Mesothelial cell of epicardium (in vitro differentiated cells): ENCODE measurements around the gene SPATA16. TPM values are rescaled to one million over a fixed set of nuclear protein-coding genes. Genes with fewer than 3 reads are reported as not detected.

Experiments
- DNase-seq, 2 experiments: peaks; one replicate each; pipeline ENCODE4 v3.0.0; 2021; ENCODE audit warnings: low spot score in 2 of 2; ENCODE audit not compliant: unreplicated experiment in 2 of 2
- H3K27ac Mint-ChIP-seq: 2 replicates; pipeline ENCODE4 v1.8.0; 2021; ENCODE audit warnings: mixed read lengths
- H3K27me3 Mint-ChIP-seq: 2 replicates; pipeline ENCODE4 v1.8.0; 2021; ENCODE audit warnings: low read depth, mixed read lengths
- H3K36me3 Mint-ChIP-seq: 2 replicates; pipeline ENCODE4 v1.8.0; 2021; ENCODE audit warnings: mixed read lengths
- H3K4me1 Mint-ChIP-seq: 2 replicates; pipeline ENCODE4 v1.8.0; 2021; ENCODE audit warnings: mixed read lengths
- H3K4me3 Mint-ChIP-seq: 2 replicates; pipeline ENCODE4 v1.8.0; 2021; ENCODE audit warnings: mild to moderate bottlenecking, moderate library complexity, mixed read lengths
- H3K9me3 Mint-ChIP-seq: 2 replicates; pipeline ENCODE4 v1.8.0; 2021; ENCODE audit warnings: mixed read lengths
- total RNA-seq: library from RNA; stranded (reverse); gene quantifications from 3 replicates; pipeline ENCODE4 v1.2.1, GENCODE V29; 2021
- TF ChIP-seq, protein P1 (sequence below): fragments of 200-600 bp; sonication (generic); IDR thresholded peaks from one replicate; pipeline ENCODE4 v1.5.0; 2021; ENCODE audit warnings: antibody characterized with exemption; ENCODE audit not compliant: unreplicated experiment

SPATA16 gene
- total RNA-seq, 1 donor from 2014 or later = not detected

DNA sequence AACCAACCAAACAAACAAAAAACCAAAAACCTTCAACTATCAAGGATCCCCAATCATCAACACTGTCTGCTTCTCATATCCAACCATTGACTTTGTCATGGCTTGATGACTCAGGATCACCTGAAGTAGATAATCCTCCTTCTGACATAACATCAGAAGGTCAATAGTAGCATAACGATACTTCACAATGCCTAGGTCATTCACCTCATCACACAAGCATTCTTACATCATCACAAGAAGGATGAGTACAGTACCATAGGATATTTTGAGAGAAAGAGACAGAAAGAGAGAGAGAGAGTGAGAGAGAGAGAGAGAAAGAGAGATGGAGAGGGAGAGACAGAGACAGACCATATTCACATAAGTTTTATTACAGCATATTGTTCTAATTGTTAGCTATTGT is 42.1 kb downstream of the SPATA16 start:
- peaks cover 10% of the 10 kb centered on the region for H3K9me3 Mint-ChIP-seq
- H3K4me1 Mint-ChIP-seq = no peaks in the 10 kb centered on the region
- DNase-seq = no peak
- no peaks in the 10 kb centered on the region for H3K36me3 Mint-ChIP-seq
- no peaks in the 10 kb centered on the region for H3K27me3 Mint-ChIP-seq
- H3K4me3 Mint-ChIP-seq = no peak overlapping the region
- TF ChIP-seq, protein P1, sequence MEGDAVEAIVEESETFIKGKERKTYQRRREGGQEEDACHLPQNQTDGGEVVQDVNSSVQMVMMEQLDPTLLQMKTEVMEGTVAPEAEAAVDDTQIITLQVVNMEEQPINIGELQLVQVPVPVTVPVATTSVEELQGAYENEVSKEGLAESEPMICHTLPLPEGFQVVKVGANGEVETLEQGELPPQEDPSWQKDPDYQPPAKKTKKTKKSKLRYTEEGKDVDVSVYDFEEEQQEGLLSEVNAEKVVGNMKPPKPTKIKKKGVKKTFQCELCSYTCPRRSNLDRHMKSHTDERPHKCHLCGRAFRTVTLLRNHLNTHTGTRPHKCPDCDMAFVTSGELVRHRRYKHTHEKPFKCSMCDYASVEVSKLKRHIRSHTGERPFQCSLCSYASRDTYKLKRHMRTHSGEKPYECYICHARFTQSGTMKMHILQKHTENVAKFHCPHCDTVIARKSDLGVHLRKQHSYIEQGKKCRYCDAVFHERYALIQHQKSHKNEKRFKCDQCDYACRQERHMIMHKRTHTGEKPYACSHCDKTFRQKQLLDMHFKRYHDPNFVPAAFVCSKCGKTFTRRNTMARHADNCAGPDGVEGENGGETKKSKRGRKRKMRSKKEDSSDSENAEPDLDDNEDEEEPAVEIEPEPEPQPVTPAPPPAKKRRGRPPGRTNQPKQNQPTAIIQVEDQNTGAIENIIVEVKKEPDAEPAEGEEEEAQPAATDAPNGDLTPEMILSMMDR = no peak
- no peak overlapping the region for H3K27ac Mint-ChIP-seq

DNA sequence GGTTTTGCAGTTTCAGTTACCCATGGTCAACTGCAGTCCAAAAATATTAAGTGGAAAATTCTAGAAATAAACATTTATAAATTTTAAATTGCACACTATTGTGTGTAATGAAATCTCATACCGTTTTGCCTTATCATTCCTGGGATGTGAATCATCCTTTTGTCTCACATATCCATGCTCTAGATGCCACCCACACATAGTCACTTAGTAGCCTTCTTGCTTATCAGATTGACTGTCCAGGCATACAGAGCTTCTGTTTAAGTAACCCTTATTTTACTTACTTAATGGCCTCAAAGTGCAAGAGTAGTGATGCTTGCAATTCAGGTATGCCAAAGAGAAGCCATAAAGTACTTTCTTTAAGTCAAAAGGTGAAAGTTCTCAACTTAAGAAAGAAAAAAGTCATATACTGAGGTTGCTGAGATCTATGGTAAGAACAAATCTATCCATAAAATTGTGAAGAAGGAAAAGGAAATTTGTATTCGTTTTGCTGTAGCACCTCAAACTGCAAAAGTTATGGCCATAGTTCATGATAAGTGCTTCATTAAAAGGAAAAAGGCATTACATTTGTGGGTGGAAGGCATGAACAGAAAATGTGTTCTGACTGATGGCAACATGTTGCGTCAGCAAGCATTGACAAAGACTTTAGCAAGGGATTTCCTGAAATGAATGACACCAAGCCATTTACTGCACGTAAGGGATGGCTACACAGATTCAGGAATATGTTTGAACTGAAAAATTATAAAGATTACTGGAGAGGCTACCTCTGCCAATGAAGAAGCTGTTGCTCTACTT is 43.8 kb downstream of the SPATA16 start:
- H3K4me3 Mint-ChIP-seq = no peak overlapping the region
- no peaks in the 10 kb centered on the region for H3K36me3 Mint-ChIP-seq
- H3K27me3 Mint-ChIP-seq = no peaks in the 10 kb centered on the region
- TF ChIP-seq, protein P1 = no peak
- H3K27ac Mint-ChIP-seq = no peak overlapping the region
- no peaks in the 10 kb centered on the region for H3K9me3 Mint-ChIP-seq
- H3K4me1 Mint-ChIP-seq = no peaks in the 10 kb centered on the region
- no peak for DNase-seq

DNA sequence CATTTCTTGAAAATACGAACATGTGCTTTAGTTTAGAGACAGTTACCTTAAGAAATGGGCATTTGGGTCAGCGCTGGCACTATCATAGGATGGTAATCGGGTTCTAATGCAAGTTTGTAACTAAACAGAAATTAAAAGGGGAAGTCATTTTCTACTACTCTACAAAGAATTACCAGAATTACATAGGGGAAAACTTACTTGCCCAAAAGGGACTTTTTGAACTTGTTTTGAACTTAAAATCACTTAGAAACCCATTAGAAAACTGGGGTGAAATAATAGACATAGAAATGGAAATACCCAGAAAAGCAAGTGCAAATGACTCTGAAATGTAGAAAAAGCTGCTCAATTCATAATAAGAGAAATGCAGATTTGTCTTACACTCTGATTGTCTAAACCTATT is 44.9 kb downstream of the SPATA16 start:
- no peaks in the 10 kb centered on the region for H3K27me3 Mint-ChIP-seq
- H3K9me3 Mint-ChIP-seq = no peaks in the 10 kb centered on the region
- no peaks in the 10 kb centered on the region for H3K4me1 Mint-ChIP-seq
- no peaks in the 10 kb centered on the region for H3K36me3 Mint-ChIP-seq
- TF ChIP-seq, protein P1 = no peak
- DNase-seq = no peak
- H3K4me3 Mint-ChIP-seq = no peak overlapping the region
- no peak overlapping the region for H3K27ac Mint-ChIP-seq

DNA sequence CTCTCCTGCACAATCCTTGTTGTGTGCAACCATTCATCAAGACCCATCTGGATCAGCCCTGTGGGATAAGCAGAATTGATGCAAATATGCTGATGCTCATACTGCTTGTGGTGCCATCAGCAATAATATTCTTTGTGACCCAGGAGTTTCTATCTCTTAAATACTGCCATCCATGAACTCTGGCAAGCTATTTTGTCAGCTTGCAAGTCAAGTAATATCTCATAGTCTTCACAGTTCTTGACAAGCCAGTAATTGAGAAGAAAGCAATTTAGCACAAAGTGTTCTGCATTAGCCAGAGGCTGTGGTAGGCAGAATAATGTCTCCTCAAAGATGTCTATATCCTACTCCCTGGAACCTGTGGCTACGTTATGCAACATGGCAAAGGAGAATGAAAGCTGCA is 49.0 kb downstream of the SPATA16 start:
- H3K27ac Mint-ChIP-seq = no peak overlapping the region
- TF ChIP-seq, protein P1 = no peak
- no peaks in the 10 kb centered on the region for H3K27me3 Mint-ChIP-seq
- peaks cover 5% of the 10 kb centered on the region for H3K9me3 Mint-ChIP-seq
- H3K36me3 Mint-ChIP-seq = no peaks in the 10 kb centered on the region
- H3K4me1 Mint-ChIP-seq = no peaks in the 10 kb centered on the region
- DNase-seq = no peak
- H3K4me3 Mint-ChIP-seq = no peak overlapping the region

DNA sequence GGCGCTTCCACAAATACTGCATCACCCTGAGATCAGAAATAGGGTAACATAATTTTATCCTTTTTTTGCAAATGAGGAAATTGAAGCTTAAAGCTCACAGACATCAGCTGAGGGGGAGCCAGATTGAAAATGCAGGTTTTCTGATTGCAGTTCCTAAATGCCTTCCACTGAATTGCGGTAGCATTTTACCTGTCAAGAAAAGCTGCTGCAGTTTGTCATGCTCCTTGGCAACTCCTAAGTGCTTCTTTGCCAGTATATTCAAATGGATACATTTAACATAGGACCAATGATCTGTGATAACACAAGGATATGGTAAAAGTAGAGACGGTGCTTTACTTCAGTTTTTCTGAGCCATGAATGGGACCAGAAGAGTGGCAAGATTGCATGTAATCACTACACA is 50.5 kb downstream of the SPATA16 start:
- Mint-ChIP-seq H3K9me3 (peaks cover 18% of the 10 kb centered on the region), H3K27me3 (no peaks in the 10 kb centered on the region), H3K4me3 (no peak overlapping the region), H3K27ac (no peak overlapping the region), H3K36me3 (no peaks in the 10 kb centered on the region), H3K4me1 (no peaks in the 10 kb centered on the region)
- no peak for DNase-seq
- TF ChIP-seq, protein P1 = no peak
